HepG2 (cell line): ENCODE results near the gene HDAC10. TPM values are rescaled to one million over a fixed set of nuclear protein-coding genes. Genes with fewer than 3 reads are reported as not detected.

Source experiments
- ATAC-seq: fragments of 200-7000 bp; cut with Tn5 transposase; 3 replicates; pipeline ENCODE4 v1.9.1; 2020; ENCODE audit warnings: mild to moderate bottlenecking, moderate library complexity
- BruUV-seq: library from RNA; stranded (reverse); fragments of 400-500 nt; replicated peaks from 2 replicates; lab custom pipeline; 2021; lab: Mats Ljungman, UMichigan
- CTCF ChIA-PET: fragments of 300-600 bp; formaldehyde crosslinking; extraction: SDS; loops from one replicate; lab custom pipeline; 2021; ENCODE audit warnings: low total read pairs, inconsistent platforms, low intra/inter-chr PET ratio; lab: Yijun Ruan, JAX
- POLR2A ChIA-PET: fragments of 350-600 bp; sonication (Branson Sonifier 250); formaldehyde crosslinking; loops from one replicate; lab custom pipeline; 2020; ENCODE audit warnings: antibody characterized with exemption, inconsistent platforms; lab: Yijun Ruan, JAX
- DNase-seq: peaks from one replicate; pipeline ENCODE4 v3.0.0-alpha.2; 2015; ENCODE audit warnings: low spot score
- FAIRE-seq: peaks from 3 replicates; lab custom pipeline; 2011; peaks lifted over from hg19 to GRCh38; lab: Jason Lieb, UNC
- H2AFZ ChIP-seq: one replicate; pipeline ENCODE4 v1.6.1; 2011; ENCODE audit warnings: low read length, inconsistent platforms
- H3K27ac ChIP-seq: fragments of 300-600 bp; 3 replicates; pipeline ENCODE4 v1.8.0; 2011; ENCODE audit warnings: mixed run types, mild to moderate bottlenecking, mixed read lengths, low read length, inconsistent platforms; ENCODE audit not compliant: insufficient read depth; ENCODE audit errors: extremely low read length
- H3K27me3 ChIP-seq, 2 experiments: fragments of 200-600 bp in 1 of 2; 2 replicates in 1 of 2; 3 replicates in 1 of 2; pipeline versions ENCODE4 v1.6.0 to v1.8.0; 2011; ENCODE audit warnings: low read length in 2 of 2, mild to moderate bottlenecking in 2 of 2, moderate library complexity in 2 of 2, inconsistent platforms in 1 of 2; ENCODE audit not compliant: insufficient read depth in 2 of 2, control insufficient read depth in 1 of 2
- H3K36me3 ChIP-seq, 2 experiments: fragments of 200-600 bp in 1 of 2; replicated peaks in 1 of 2; 2 replicates in 1 of 2; 3 replicates in 1 of 2; pipeline versions ENCODE4 v1.5.1 to v1.8.0; 2011; ENCODE audit warnings: low read length in 2 of 2, inconsistent platforms in 1 of 2; ENCODE audit not compliant: insufficient read depth in 2 of 2, control insufficient read depth in 1 of 2
- H3K4me1 ChIP-seq: 2 replicates; pipeline ENCODE4 v1.5.1; 2012; ENCODE audit warnings: low read length, inconsistent platforms; ENCODE audit not compliant: insufficient read depth
- H3K4me2 ChIP-seq: 2 replicates; pipeline ENCODE4 v1.6.0; 2011; ENCODE audit warnings: low read depth, low read length, inconsistent platforms
- H3K4me3 ChIP-seq, 3 experiments: fragments of 200-600 bp in 1 of 3; sonication (generic), shearing (Covaris generic) in 1 of 3; replicated peaks in 1 of 3; 2 replicates each; pipeline ENCODE4 v1.5.1; 2011 to 2016; ENCODE audit warnings: low read length in 3 of 3, inconsistent platforms in 2 of 3, low read depth in 2 of 3, mild to moderate bottlenecking in 2 of 3, control low read depth in 1 of 3, mixed read lengths in 1 of 3; ENCODE audit not compliant: insufficient read depth in 1 of 3
- H3K79me2 ChIP-seq: one replicate; pipeline ENCODE4 v1.6.1; 2011; ENCODE audit warnings: low read length, inconsistent platforms; ENCODE audit not compliant: insufficient read depth
- H3K9ac ChIP-seq: 2 replicates; pipeline ENCODE4 v1.6.0; 2011; ENCODE audit warnings: mild to moderate bottlenecking, low read depth, low read length, inconsistent platforms; ENCODE audit not compliant: insufficient read depth
- H3K9me3 ChIP-seq: 2 replicates; pipeline ENCODE4 v1.5.1; 2012; ENCODE audit warnings: mild to moderate bottlenecking, low read length
- H4K20me1 ChIP-seq: 2 replicates; pipeline ENCODE4 v1.6.0; 2011; ENCODE audit warnings: inconsistent platforms, mild to moderate bottlenecking, low read length, moderate library complexity; ENCODE audit not compliant: insufficient read depth
- HMGA1 ChIP-seq: sonication (generic); formaldehyde crosslinking; conservative IDR thresholded peaks from 2 replicates; pipeline ENCODE4 v1.4.0; 2020; ENCODE audit warnings: missing genetic modification reagents
- NKX3-1 ChIP-seq: sonication (generic); formaldehyde crosslinking; IDR thresholded peaks from 2 replicates; pipeline ENCODE4 v1.5.0; 2020; ENCODE audit warnings: missing genetic modification reagents
- PCBP1 ChIP-seq: fragments of 200-400 bp; formaldehyde crosslinking; IDR thresholded peaks from 2 replicates; pipeline ENCODE4 v1.6.1; 2017; ENCODE audit warnings: mild to moderate bottlenecking, low read depth, low read length, borderline replicate concordance
- RBAK ChIP-seq: sonication (generic); formaldehyde crosslinking; IDR thresholded peaks from 2 replicates; pipeline ENCODE4 v1.5.1; 2020; ENCODE audit warnings: mild to moderate bottlenecking, missing genetic modification reagents
- RBM22 ChIP-seq: fragments of 200-400 bp; formaldehyde crosslinking; optimal IDR thresholded peaks from 2 replicates; pipeline ENCODE3; 2017; ENCODE audit warnings: mild to moderate bottlenecking, low read length, moderate library complexity
- SALL2 ChIP-seq: sonication (generic); formaldehyde crosslinking; IDR thresholded peaks from 2 replicates; pipeline ENCODE4 v1.8.1; 2023; ENCODE audit warnings: mild to moderate bottlenecking, missing genetic modification reagents, inconsistent platforms
- ZFP1 ChIP-seq: IDR thresholded peaks from 2 replicates; pipeline ENCODE4 v1.6.1; 2016
- ZNF225 ChIP-seq: sonication (generic); formaldehyde crosslinking; IDR thresholded peaks from 2 replicates; pipeline ENCODE4 v1.4.0; 2020; ENCODE audit warnings: mild to moderate bottlenecking, missing genetic modification reagents
- ZNF660 ChIP-seq: sonication (generic); formaldehyde crosslinking; IDR thresholded peaks from 2 replicates; pipeline ENCODE4 v1.5.1; 2020; ENCODE audit warnings: mild to moderate bottlenecking, low read depth, missing genetic modification reagents, borderline replicate concordance
- WGBS: methylation state at CpG from one replicate; pipeline ENCODE4 v1.1.6; 2017; ENCODE audit warnings: low lambda C conversion rate; 5-methylcytosine and 5-hydroxymethylcytosine counted together
- in situ Hi-C: cut with HindIII; loops from 2 replicates; pipeline ENCODE4 v1.10.0; 2017; ENCODE audit warnings: low pct_unique_long_range_greater_than_20kb; ENCODE audit not compliant: extremely low pct_ligation_motif_present
- intact Hi-C: fragments of 100-400 bp; cut with micrococcal nuclease; formaldehyde crosslinking; loops from one replicate; pipeline ENCODE4 v1.10.0; 2022; ENCODE audit not compliant: unreplicated experiment
- polyA plus RNA-seq, 8 experiments: library from polyadenylated mRNA; depleted of rRNA in 3 of 8; stranded (reverse) in 7 of 8; unstranded in 1 of 8; fragments of >200 nt; fragmentation: Illumina TruSeq in 4 of 8; extraction: Trizol in 4 of 8; gene quantifications; 2 replicates each; pipeline versions ENCODE4 v1.2.1 to v1.2.3, GENCODE V29; 2011 to 2016; ENCODE audit warnings: low read depth in 4 of 8, missing spikeins in 1 of 8, mixed read lengths in 1 of 8; ENCODE audit not compliant: insufficient read depth in 1 of 8
- total RNA-seq, 5 experiments: library from RNA; depleted of rRNA; stranded (reverse); fragments of >200 nt; fragmentation: Illumina TruSeq; extraction: Trizol; gene quantifications; 2 replicates each; pipeline ENCODE4 v1.2.3, GENCODE V29; 2016; ENCODE audit warnings: low read depth in 1 of 5

Gene HDAC10
- total and polyA plus RNA-seq, 2 of the 13 experiments (the other 11 are each of a cell fraction or from before 2014, with no cell fraction given), result 13.9 to 14.9 TPM

- FAIRE-seq (no peak), DNase-seq (no peak), ATAC-seq (no peak)
- BruUV-seq, result no TSS peak
- no peak overlapping the region for H2AFZ ChIP-seq
- H3K27me3 ChIP-seq, result peaks cover 10 to 32% of the 10 kb centered on the region in 2 experiments
- CTCF ChIA-PET, result interaction anchor here (0.9 to 2.3 kb wide), 3 partner anchors 20 to 70 kb away, joined by 3 to 8 read pairs (median 3); partner anchors contain the start of gene PPP6R2
- H3K4me2 ChIP-seq, result no peak overlapping the region; the same call in 1 of the 2 replicates
- H3K9me3 ChIP-seq, result no peaks in the 10 kb centered on the region
- peak overlapping the region in 1 of 3 experiments; percentile 62; a peak in 1 of 6 replicates for H3K4me3 ChIP-seq
- H3K79me2 ChIP-seq, result no peaks in the 10 kb centered on the region
- 76% methylated on average over 10 of the region's 26 CpGs for WGBS
- no peak for TF ChIP-seq RBAK (CRISPR knock-in tag)
- TF ChIP-seq HMGA1 (CRISPR knock-in tag), result no peak
- 0 out of 2 replicates have a peak, but pooled peaks have one; percentile 27 for TF ChIP-seq PCBP1
- no peak for TF ChIP-seq NKX3-1 (CRISPR knock-in tag)
- TF ChIP-seq ZNF225 (CRISPR knock-in tag), result no peak
- TF ChIP-seq SALL2, result no peak
- TF ChIP-seq ZFP1, result no peak
- no peak for TF ChIP-seq ZNF660 (CRISPR knock-in tag)
- peak; percentile 48 for TF ChIP-seq RBM22
- intact Hi-C loops (no loop called here), in situ Hi-C loops (no loop called here)
- H3K27ac ChIP-seq, result no peak overlapping the region
- POLR2A ChIA-PET, result interaction anchor here (1.2 to 1.6 kb wide), 2 partner anchors 9 to 22 kb away, joined by 3 to 7 read pairs; no protein-coding TSS in a partner anchor
- H3K36me3 ChIP-seq, result peaks cover 1 to 6% of the 10 kb centered on the region in 2 experiments; a peak in 3 of 5 replicates
- H4K20me1 ChIP-seq, result peaks cover 10% of the 10 kb centered on the region; the same call in 1 of the 2 replicates
- peaks cover 39% of the 10 kb centered on the region for H3K4me1 ChIP-seq
- H3K9ac ChIP-seq, result no peak overlapping the region
These were observed 21.2 kb upstream of the HDAC10 start for GRCh38 chr22:50272044-50272802.
